ENCODE data around the gene IL17F.

GRCh38 chr6:52255434-52255833, 11.1 kb upstream of the IL17F start:
- TF ChIP-seq CTCF (optimal IDR thresholded peaks at IDR 0.05 in 1 of 3, IDR thresholded peaks at IDR 0.05 in 1 of 3, conservative IDR thresholded peaks at IDR 0.05 in 1 of 3; ENCODE audit: extremely low read depth in 1 of 3, insufficient read depth in 2 of 3, low read length in 3 of 3), result no peak
- TF ChIP-seq EZH2 (IDR thresholded peaks at IDR 0.05; ENCODE audit: low read length), result no peak
